ENCODE measurements around the gene TMEM80. TPM values are rescaled to one million over a fixed set of nuclear protein-coding genes. Genes with fewer than 3 reads are reported as not detected.

Gene TMEM80
- total and polyA plus RNA-seq, 2 experiments from 2014 or later = 26.7 to 35.5 TPM

GRCh38 chr11:680970-681369 is 14.6 kb upstream of the TMEM80 start:
- Histone ChIP-seq H3K4me3 (no peak overlapping the region), H3K27me3 (no peaks in the 10 kb centered on the region), H4K20me1 (ENCODE audit: insufficient read depth, poor library complexity, severe bottlenecking) (no peaks in the 10 kb centered on the region), H3K9me3 (ENCODE audit: low read depth) (no peaks in the 10 kb centered on the region), H3K4me1 (ENCODE audit: insufficient read depth) (no peaks in the 10 kb centered on the region), H3K36me3 (replicated peaks; ENCODE audit: insufficient read depth, low read depth) (no peaks in the 10 kb centered on the region), H3K9me2 (replicated peaks; ENCODE audit: insufficient read depth) (no peaks in the 10 kb centered on the region), H3K79me2 (no peaks in the 10 kb centered on the region), H2AFZ (no peak overlapping the region), H3K4me2 (no peak overlapping the region), H3K27ac (no peak overlapping the region)
- no peak for DNase-seq (ENCODE audit: low spot score)
- 94% methylated on average over 13 of the region's 13 CpGs for WGBS (ENCODE audit: low lambda C conversion rate, missing lambda C conversion rate)
- TF ChIP-seq EZH2phosphoT487 (IDR thresholded peaks at IDR 0.05; ENCODE audit: low read depth, severe bottlenecking, unreplicated experiment) (no peak), CTCF (IDR thresholded peaks at IDR 0.05; ENCODE audit: poor library complexity) (no peak), EZH2 (IDR thresholded peaks at IDR 0.05; ENCODE audit: borderline replicate concordance) (no peak)

GRCh38 chr11:686451-687243 is 9.0 kb upstream of the TMEM80 start:
- TF ChIP-seq EZH2phosphoT487 (IDR thresholded peaks at IDR 0.05; ENCODE audit: low read depth, severe bottlenecking, unreplicated experiment) (no peak), EZH2 (IDR thresholded peaks at IDR 0.05; ENCODE audit: borderline replicate concordance) (no peak), CTCF (IDR thresholded peaks at IDR 0.05; ENCODE audit: poor library complexity) (no peak)
- H3K4me1 ChIP-seq (ENCODE audit: insufficient read depth) = no peaks in the 10 kb centered on the region
- no peak overlapping the region for H2AFZ ChIP-seq
- no peaks in the 10 kb centered on the region for H3K9me3 ChIP-seq (ENCODE audit: low read depth)
- H3K27ac ChIP-seq = no peak overlapping the region
- H3K4me2 ChIP-seq = no peak overlapping the region
- no peaks in the 10 kb centered on the region for H3K36me3 ChIP-seq (replicated peaks; ENCODE audit: insufficient read depth, low read depth)
- H3K27me3 ChIP-seq = no peaks in the 10 kb centered on the region
- DNase-seq (ENCODE audit: low spot score) = no peak
- H3K79me2 ChIP-seq = peaks cover 18% of the 10 kb centered on the region
- no peaks in the 10 kb centered on the region for H3K9me2 ChIP-seq (replicated peaks; ENCODE audit: insufficient read depth)
- 95% methylated on average over 30 of the region's 30 CpGs for WGBS (ENCODE audit: low lambda C conversion rate, missing lambda C conversion rate)
- no peak overlapping the region for H3K4me3 ChIP-seq
- peaks cover 5% of the 10 kb centered on the region for H4K20me1 ChIP-seq (ENCODE audit: insufficient read depth, poor library complexity, severe bottlenecking)

- Histone ChIP-seq H3K79me2 (peaks cover 29% of the 10 kb centered on the region), H3K27ac (no peak overlapping the region), H2AFZ (no peak overlapping the region), H3K4me1 (ENCODE audit: insufficient read depth) (peaks cover under 1% of the 10 kb centered on the region), H3K9me2 (replicated peaks; ENCODE audit: insufficient read depth) (no peaks in the 10 kb centered on the region), H3K9me3 (ENCODE audit: low read depth) (no peaks in the 10 kb centered on the region), H3K27me3 (no peaks in the 10 kb centered on the region), H3K4me3 (no peak overlapping the region), H3K4me2 (no peak overlapping the region), H4K20me1 (ENCODE audit: insufficient read depth, poor library complexity, severe bottlenecking) (peaks cover 5% of the 10 kb centered on the region), H3K36me3 (replicated peaks; ENCODE audit: insufficient read depth, low read depth) (no peaks in the 10 kb centered on the region)
- WGBS (ENCODE audit: low lambda C conversion rate, missing lambda C conversion rate) = 98% methylated on average over 13 of the region's 13 CpGs
- no peak for DNase-seq (ENCODE audit: low spot score)
- TF ChIP-seq EZH2phosphoT487 (IDR thresholded peaks at IDR 0.05; ENCODE audit: low read depth, severe bottlenecking, unreplicated experiment) (no peak), EZH2 (IDR thresholded peaks at IDR 0.05; ENCODE audit: borderline replicate concordance) (no peak)
Observed at GRCh38 chr11:687751-688150, 7.9 kb upstream of the TMEM80 start.

- H3K27ac ChIP-seq = no peak overlapping the region
- peaks cover 10% of the 10 kb centered on the region for H3K4me1 ChIP-seq (ENCODE audit: insufficient read depth)
- H3K9me3 ChIP-seq (ENCODE audit: low read depth) = no peaks in the 10 kb centered on the region
- H3K4me3 ChIP-seq = no peak overlapping the region
- no peak for DNase-seq (ENCODE audit: low spot score)
- H3K4me2 ChIP-seq = no peak overlapping the region
- H3K9me2 ChIP-seq (replicated peaks; ENCODE audit: insufficient read depth) = no peaks in the 10 kb centered on the region
- no peak overlapping the region for H2AFZ ChIP-seq
- peaks cover 14% of the 10 kb centered on the region for H4K20me1 ChIP-seq (ENCODE audit: insufficient read depth, poor library complexity, severe bottlenecking)
- H3K36me3 ChIP-seq (replicated peaks; ENCODE audit: insufficient read depth, low read depth) = no peaks in the 10 kb centered on the region
- H3K27me3 ChIP-seq = no peaks in the 10 kb centered on the region
- H3K79me2 ChIP-seq = peaks cover 38% of the 10 kb centered on the region
- no peak for TF ChIP-seq EZH2phosphoT487 (IDR thresholded peaks at IDR 0.05; ENCODE audit: low read depth, severe bottlenecking, unreplicated experiment)
- TF ChIP-seq EZH2 (IDR thresholded peaks at IDR 0.05; ENCODE audit: borderline replicate concordance) = no peak
- no peak for TF ChIP-seq CTCF (IDR thresholded peaks at IDR 0.05; ENCODE audit: poor library complexity)
- WGBS (ENCODE audit: low lambda C conversion rate, missing lambda C conversion rate) = 88% methylated on average over 9 of the region's 9 CpGs
Observed at GRCh38 chr11:688681-689080, 6.9 kb upstream of the TMEM80 start.

Data from hepatocyte (in vitro differentiated cells).